NCI-H1105 treated with DMSO at 0.1 percent for 48 hours (cell line): ENCODE data around the gene RAB7A.

Experiments
- DNase-seq: peaks from one replicate; lab custom pipeline; 2025; lab: John Stamatoyannopoulos, UW

The RAB7A gene

GRCh38 chr3:128851601-128852000 lies 125.6 kb downstream of the RAB7A start:
- DNase-seq: no peak

- DNase-seq: no peak
Measured at GRCh38 chr3:128853826-128854225, 127.8 kb downstream of the RAB7A start.

GRCh38 chr3:128854475-128854874 lies 128.5 kb downstream of the RAB7A start:
- no peak for DNase-seq

- no peak for DNase-seq
Measured at GRCh38 chr3:128855569-128855968, 129.6 kb downstream of the RAB7A start.

- DNase-seq: no peak
Measured at GRCh38 chr3:128858167-128858566, 132.2 kb downstream of the RAB7A start.

- no peak for DNase-seq
Measured at GRCh38 chr3:128859630-128860029, 133.6 kb downstream of the RAB7A start.

- DNase-seq: no peak
Measured at GRCh38 chr3:128861491-128861890, 135.5 kb downstream of the RAB7A start.

GRCh38 chr3:128863560-128863959 lies 137.6 kb downstream of the RAB7A start:
- DNase-seq: no peak
